HT1080 (cell line): ENCODE measurements around the gene GPSM1. TPM values are rescaled to one million over a fixed set of nuclear protein-coding genes. Genes with fewer than 3 reads are reported as not detected.

Experiments
- DNase-seq: peaks from one replicate; pipeline ENCODE4 v3.0.0-alpha.2; 2015; ENCODE audit warnings: low read depth
- total RNA-seq: library from RNA; depleted of rRNA; stranded (reverse); fragments of >200 nt; shearing (Covaris generic); gene quantifications from 2 replicates; pipeline ENCODE4 v1.2.3, GENCODE V29; 2014

GPSM1 gene
- total RNA-seq, 1 experiment from 2014 or later: 23.1 TPM

GRCh38 chr9:136372561-136373299 is 45.4 kb downstream of the GPSM1 start:
- DNase-seq: no peak

DNA sequence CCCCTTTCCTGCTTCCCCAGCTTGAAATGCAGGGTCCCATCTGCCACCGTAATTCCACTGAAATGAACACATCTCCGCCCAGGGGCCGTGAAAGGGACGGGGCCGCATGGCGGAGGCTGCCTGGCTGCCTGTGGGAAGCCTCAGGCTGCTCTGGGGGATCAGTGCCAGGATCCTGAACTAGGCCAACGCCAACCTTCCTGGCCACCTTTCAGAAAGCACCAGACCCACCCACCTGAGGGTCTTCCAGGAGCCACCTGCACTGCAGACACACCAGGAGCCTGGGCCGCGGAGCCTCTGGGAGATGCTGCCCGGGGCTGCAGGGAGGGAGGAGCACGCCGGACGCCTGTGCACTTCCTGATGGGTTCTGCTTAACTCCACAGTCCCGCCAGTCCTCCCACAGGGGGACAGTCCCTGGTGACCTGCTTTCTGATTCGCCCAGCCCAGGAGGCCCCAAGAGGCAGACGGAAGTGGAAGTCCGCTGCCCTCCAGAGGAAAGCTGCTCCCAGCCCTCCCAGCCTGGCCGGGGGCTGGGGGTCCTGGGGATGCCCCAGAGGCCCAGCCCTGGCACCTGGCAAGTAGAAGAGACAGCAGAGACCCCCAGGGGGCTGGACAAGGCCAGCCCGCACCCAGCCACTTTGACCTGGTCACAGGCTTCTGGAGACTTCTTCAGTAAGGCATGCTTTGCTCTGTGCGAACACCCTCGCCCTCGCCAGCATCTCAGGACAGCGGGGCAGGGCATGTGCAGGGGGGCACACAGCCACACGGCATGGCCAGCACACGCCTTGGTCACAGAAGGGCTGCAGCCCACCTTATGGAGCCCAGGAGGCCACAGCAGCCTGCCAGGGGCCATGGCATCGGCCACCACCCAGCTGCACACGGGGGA is 46.2 kb downstream of the GPSM1 start, which contains the start of gene CARD9:
CARD9 (minus strand) TSS at position 370 of the 883 bp plus-strand sequence. CDS start 1,591 bp downstream, outside the sequence.
- DNase-seq: no peak

DNA sequence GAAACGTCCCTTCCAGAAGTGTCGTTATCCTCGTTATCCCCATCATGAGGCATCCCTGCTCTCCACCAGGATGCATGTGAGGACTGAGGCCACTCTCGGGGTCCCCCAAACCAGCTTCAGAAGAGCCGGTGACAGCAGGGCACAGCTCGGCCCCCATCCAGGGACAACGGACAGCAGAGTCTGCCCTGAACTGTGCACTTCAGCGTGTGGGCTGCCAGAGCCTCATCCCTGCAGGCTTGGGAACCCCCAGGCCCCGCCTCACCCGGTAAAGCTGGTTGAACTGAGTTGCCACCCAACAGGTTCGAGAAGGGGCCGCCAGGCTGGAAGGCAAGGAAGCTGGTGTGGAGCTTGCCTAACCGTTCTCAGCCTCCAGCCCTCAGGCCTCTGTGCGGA is 46.8 kb downstream of the GPSM1 start:
- no peak for DNase-seq

DNA sequence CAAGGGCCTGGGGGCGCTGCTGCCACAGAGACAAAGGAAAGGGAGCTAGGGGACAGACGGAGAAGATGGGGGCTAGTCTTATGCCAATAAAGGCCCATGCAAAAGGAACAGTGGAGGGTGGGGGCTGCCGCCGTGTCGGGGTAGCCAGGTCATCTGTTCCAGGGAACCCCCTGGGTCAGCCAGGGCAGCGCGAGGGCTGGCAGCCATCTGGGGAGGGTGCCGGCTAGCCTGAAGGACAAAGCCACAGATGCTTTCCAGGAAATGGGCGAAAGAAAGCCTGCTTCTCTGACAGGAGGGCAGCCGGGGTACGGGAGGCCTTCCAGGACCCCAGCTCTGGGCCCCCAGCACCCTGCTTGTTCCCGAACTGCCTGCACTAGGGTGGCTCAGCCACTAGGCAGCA is 47.8 kb downstream of the GPSM1 start:
- DNase-seq: no peak

DNA sequence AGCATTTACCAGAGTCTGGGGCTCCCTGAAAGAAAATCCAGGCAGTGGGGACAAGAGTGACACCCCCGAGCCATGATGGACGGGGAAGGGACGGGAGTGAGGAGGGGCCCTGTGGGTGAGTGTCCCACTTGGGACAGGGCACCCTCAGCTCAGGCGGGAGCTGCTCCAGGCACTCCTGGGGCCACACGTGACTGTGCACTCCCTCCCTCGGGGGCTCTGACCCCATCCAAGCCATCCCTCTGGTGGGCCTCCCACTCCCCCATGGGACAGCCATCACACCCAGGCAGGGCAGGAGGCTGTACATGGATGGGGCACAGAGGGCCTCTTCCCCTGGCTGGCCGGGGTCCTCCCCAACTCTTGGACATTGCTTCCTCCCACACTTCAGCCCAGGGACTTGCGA is 49.1 kb downstream of the GPSM1 start:
- DNase-seq: no peak

DNA sequence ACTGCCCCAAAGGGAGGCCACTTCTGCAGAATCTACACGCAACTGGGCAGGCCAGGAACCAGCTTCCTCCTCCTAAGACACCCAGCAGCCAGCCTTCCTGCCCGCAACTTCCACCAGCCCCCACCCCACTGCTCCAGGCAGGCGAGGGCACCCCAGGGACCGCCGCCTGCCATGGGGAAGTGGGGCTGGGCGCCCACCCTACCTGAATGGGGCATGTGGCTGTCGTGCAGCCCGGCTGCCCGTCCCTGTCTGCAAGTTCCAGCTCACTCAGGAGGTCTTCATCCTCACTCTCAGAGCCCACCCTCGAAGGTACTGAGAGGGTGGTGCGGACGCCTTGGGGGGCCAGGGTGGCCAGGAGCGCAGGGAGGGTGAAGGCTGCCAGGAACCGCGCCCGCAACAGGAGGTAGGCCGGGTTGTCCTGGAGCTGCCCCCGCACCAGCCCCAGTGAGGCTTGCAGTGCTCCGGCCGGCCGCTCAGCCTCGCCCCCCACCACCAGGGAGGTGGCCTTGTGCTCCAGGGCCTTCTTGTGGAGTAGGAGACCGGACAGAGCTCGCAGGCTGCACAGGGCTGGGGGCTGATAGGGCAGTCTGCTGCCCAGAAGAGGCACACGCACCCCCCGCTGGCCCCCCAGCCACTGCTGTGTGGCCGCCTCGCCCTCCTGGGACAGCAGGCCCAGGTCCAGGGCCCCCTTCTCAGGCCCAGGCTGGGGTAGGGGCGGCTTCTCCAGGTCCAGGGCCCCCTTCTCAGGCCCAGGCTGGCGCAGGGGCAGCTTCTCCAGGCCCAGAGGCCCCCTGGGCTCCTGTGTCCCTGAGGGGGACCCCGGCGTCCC is 50.2 kb downstream of the GPSM1 start:
- no peak for DNase-seq

DNA sequence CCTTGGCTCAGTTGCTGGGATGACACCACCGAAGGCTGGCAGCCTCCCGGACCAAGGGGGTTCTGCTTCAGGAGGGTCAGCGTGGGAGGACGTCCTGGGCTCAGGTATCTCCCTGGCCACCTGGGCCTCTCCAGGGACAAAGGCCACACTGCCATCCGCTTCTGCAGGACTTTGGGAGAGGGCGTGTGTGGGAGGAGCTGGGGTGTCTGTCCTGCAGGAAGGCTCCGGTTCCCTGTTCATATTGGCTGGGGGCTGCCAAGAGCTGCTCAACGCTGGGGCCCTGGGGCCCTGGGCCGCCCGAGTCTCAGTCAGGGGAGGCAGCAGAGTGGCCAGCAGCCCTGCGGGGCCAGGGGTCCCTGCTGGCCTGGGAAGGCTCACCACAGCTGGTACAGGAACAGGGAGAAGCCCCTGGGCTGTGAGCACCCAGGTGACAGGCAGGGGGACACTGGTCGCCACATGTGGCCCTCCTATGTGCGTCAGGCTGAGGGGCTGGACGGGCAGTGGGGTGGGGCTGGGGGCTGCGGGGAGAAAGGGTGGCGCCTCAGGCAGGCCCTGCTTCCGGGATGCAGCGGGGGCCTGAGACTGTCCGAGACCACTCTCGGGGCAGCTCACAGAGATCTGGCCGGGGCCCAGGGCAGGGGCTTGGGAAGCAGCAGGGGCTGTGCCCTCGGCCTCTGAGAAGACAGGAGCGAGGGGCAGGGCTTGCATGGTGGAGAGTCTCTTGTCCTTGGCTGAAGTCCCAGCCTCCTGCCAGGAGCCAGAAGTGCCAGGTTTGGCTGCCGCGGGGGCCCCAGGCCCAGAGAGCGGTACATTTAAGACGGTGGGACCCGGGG is 51.0 kb downstream of the GPSM1 start:
- DNase-seq: no peak

DNA sequence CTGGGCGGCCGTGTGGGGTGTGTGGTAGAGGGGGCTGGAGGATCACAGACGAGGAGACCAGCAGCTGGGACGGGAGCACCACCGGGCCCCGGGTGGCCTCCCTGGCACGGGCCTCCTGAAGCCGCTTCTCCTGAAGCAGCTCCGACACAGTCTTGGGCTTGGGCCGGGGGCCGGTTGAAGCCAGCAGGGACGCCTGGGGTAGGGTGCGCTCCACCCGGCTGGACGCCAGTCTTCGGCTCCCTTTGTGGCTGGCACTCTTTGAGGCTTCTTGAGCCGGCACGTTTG is 51.6 kb downstream of the GPSM1 start:
- DNase-seq: no peak

GRCh38 chr9:136379401-136379800 is 52.1 kb downstream of the GPSM1 start:
- DNase-seq: no peak

GRCh38 chr9:136379891-136380290 is 52.6 kb downstream of the GPSM1 start:
- no peak for DNase-seq

- DNase-seq: no peak
These were observed 53.0 kb downstream of the GPSM1 start for GRCh38 chr9:136380381-136380780.

DNA sequence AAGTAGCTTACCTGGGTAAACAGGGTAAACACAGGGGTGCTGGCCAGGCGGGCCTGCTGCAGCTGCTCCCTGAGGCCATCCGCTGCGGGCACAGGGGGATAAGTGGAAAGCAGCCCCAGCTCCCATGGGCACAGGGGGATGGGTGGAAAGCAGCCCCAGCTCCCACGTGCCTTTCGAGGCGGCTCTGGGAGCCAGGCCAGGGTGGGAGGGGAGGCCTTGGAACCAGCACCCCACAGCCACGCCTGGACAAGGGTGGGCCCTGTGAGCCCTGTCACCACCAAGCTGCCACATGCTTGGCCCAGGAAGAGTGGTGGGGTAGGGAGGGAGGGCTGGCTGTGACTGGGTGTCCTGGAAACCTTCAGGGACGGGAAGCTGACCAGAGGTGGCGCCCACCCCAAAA is 54.0 kb downstream of the GPSM1 start:
- no peak for DNase-seq

DNA sequence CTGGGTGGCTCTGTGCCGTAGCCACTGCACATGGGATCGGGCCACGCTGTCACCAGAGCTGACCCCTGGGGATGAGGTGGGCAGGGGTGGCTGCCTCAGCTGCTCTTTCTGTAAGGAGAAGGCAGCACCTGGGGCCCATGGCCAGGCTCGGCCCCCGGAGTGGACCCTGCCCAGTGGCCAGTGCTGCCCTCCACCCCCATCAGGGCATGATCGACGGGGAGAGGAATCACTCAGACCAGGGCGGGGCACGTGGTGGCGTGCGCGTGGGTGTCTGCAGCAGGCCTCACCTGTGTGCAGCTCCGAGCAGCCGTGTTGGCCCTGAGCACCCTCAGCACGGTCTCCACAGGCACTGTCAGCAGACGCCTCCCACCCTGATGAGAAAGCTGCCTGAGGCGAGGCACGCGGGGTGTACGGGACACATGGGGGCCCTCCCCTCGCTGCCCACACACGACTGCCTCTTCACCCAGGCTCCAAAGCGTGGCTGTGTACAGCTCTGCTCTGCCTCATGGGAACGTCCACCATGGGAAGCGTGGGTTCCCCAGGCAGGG is 54.7 kb downstream of the GPSM1 start:
- DNase-seq: no peak

- no peak for DNase-seq
These were observed 56.1 kb downstream of the GPSM1 start for GRCh38 chr9:136383436-136383835.

DNA sequence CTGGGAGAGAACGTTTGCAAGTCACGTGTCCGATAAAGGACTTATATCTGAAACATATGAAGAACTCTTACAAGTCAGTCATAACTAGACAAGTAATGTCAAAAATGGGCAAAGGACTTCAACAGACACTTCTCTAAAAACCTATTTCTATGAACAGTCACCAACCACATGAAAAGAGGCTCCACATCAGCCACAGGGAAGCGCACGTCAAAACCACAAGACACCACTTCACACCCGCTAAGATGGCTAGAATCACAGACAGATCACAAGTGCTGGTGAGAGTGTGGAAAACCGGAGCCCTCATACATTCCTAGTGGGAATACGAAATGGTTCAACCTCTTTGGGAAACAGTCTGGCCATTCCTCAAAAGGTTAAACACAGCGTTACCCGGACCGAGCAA is 57.7 kb downstream of the GPSM1 start:
- DNase-seq: no peak

GRCh38 chr9:136386018-136386417 is 58.7 kb downstream of the GPSM1 start:
- no peak for DNase-seq

GRCh38 chr9:136387217-136387616 is 59.9 kb downstream of the GPSM1 start:
- DNase-seq: no peak

DNA sequence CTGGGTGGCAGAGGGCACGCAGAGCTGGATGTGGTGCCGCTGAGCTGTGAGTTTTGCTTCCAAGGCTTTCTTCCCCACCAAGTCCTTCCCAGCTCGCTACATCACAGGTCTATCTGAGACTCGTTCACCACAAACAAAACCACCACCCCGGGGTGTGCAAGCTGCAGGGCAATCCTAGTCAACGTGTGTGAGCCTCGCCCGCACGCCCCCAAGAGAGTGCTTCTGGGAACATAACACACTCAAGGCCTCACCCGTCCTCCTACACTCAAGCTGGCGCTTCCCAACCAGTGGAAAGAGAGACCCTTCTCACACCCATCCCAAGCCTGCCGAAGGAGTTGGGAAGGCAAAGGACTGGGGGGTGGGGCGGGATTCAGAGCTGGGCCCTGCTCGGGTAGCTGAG is 62.1 kb downstream of the GPSM1 start:
- DNase-seq: no peak

GRCh38 chr9:136391737-136392537 is 64.6 kb downstream of the GPSM1 start:
- no peak for DNase-seq
